ENCODE data around the gene MCC.

MCC gene

DNA sequence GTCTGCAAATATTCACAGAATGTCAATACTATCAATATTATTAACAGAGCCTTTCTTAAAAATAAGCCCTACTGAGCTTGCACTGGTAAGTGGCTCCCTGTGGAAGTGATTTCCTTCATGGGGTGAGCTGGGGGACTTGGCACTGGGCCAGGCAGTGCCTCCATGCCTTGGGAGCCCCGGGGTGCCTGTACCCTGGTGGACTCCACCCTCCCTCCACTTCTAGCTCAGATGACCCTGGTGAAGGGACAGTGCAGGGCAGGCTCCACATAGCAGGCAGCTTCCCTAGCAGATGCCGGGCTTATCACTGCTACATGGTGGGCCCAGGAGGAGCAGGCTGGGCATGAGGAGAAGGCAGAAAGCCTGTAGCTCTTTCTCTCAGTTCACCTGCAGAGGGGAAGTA, 392.4 kb downstream of the MCC start:
- peaks cover 7% of the 10 kb centered on the region; the same call in 1 of the 2 replicates for H3K36me3 ChIP-seq (replicated peaks; ENCODE audit: insufficient read depth, low read length)
- H3K9me3 ChIP-seq (replicated peaks; ENCODE audit: insufficient read depth, low read length) = no peaks in the 10 kb centered on the region
- TF ChIP-seq EZH2 (optimal IDR thresholded peaks at IDR 0.05; ENCODE audit: low read depth, low read length) (no peak), EZH2phosphoT487 (IDR thresholded peaks at IDR 0.05; ENCODE audit: low read length) (no peak)
- TF ChIP-seq, protein P1, sequence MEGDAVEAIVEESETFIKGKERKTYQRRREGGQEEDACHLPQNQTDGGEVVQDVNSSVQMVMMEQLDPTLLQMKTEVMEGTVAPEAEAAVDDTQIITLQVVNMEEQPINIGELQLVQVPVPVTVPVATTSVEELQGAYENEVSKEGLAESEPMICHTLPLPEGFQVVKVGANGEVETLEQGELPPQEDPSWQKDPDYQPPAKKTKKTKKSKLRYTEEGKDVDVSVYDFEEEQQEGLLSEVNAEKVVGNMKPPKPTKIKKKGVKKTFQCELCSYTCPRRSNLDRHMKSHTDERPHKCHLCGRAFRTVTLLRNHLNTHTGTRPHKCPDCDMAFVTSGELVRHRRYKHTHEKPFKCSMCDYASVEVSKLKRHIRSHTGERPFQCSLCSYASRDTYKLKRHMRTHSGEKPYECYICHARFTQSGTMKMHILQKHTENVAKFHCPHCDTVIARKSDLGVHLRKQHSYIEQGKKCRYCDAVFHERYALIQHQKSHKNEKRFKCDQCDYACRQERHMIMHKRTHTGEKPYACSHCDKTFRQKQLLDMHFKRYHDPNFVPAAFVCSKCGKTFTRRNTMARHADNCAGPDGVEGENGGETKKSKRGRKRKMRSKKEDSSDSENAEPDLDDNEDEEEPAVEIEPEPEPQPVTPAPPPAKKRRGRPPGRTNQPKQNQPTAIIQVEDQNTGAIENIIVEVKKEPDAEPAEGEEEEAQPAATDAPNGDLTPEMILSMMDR (IDR thresholded peaks at IDR 0.05; ENCODE audit: low read length) = no peak
- peaks cover 11% of the 10 kb centered on the region for H3K4me1 ChIP-seq (ENCODE audit: low read length)
- no peak overlapping the region for H2AFZ ChIP-seq (ENCODE audit: low read length)
- H4K20me1 ChIP-seq (ENCODE audit: insufficient read depth, low read length) = no peaks in the 10 kb centered on the region
- H3K4me3 ChIP-seq (ENCODE audit: low read length) = no peak overlapping the region
- H3K27ac ChIP-seq (ENCODE audit: low read length) = no peak overlapping the region
- H3K9me2 ChIP-seq (replicated peaks; ENCODE audit: insufficient read depth, low read length) = no peaks in the 10 kb centered on the region
- no peaks in the 10 kb centered on the region for H3K27me3 ChIP-seq (replicated peaks; ENCODE audit: insufficient read depth, low read length)
- no peaks in the 10 kb centered on the region for H3F3A ChIP-seq (ENCODE audit: insufficient read depth, low read length)
- no peak overlapping the region for H3K9ac ChIP-seq (ENCODE audit: low read length)
- DNase-seq = no peak
- peaks cover 26% of the 10 kb centered on the region for H3K79me2 ChIP-seq (ENCODE audit: low read length)
- H3K4me2 ChIP-seq (ENCODE audit: low read depth, low read length) = no peak overlapping the region

DNA sequence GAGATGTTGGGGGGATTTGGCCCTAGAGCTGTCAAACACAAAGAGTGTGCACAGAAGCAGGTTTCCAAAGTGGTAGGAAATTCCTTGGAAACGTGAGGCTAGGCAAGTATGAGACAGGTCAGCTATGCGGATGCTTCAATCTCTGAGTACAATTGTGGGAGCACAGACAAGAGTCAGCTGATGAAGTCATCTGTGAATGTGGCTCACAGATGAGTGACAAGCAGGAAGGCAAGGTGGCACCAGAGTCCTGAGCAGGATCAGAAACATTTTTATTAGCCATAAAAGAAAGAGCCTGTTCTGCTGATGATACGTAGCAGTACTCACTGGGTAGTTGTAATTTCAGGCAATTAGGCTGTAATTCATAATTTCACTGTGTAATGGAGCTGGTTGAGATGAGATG, 394.7 kb downstream of the MCC start:
- no peak overlapping the region for H3K4me3 ChIP-seq (ENCODE audit: low read length)
- H3K4me2 ChIP-seq (ENCODE audit: low read depth, low read length) = no peak overlapping the region
- no peak overlapping the region for H3K9ac ChIP-seq (ENCODE audit: low read length)
- no peaks in the 10 kb centered on the region for H3K9me2 ChIP-seq (replicated peaks; ENCODE audit: insufficient read depth, low read length)
- no peak for DNase-seq
- no peaks in the 10 kb centered on the region for H3K27me3 ChIP-seq (replicated peaks; ENCODE audit: insufficient read depth, low read length)
- TF ChIP-seq EZH2 (optimal IDR thresholded peaks at IDR 0.05; ENCODE audit: low read depth, low read length) = no peak
- TF ChIP-seq EZH2phosphoT487 (IDR thresholded peaks at IDR 0.05; ENCODE audit: low read length) = no peak
- TF ChIP-seq, protein P1 (IDR thresholded peaks at IDR 0.05; ENCODE audit: low read length) = no peak
- no peak overlapping the region for H2AFZ ChIP-seq (ENCODE audit: low read length)
- H3K79me2 ChIP-seq (ENCODE audit: low read length) = peaks cover 40% of the 10 kb centered on the region
- H3K9me3 ChIP-seq (replicated peaks; ENCODE audit: insufficient read depth, low read length) = no peaks in the 10 kb centered on the region
- peaks cover 17% of the 10 kb centered on the region for H3K4me1 ChIP-seq (ENCODE audit: low read length)
- H3K36me3 ChIP-seq (replicated peaks; ENCODE audit: insufficient read depth, low read length) = peaks cover 4% of the 10 kb centered on the region; the same call in 1 of the 2 replicates
- H4K20me1 ChIP-seq (ENCODE audit: insufficient read depth, low read length) = no peaks in the 10 kb centered on the region
- no peak overlapping the region for H3K27ac ChIP-seq (ENCODE audit: low read length)
- H3F3A ChIP-seq (ENCODE audit: insufficient read depth, low read length) = no peaks in the 10 kb centered on the region

DNA sequence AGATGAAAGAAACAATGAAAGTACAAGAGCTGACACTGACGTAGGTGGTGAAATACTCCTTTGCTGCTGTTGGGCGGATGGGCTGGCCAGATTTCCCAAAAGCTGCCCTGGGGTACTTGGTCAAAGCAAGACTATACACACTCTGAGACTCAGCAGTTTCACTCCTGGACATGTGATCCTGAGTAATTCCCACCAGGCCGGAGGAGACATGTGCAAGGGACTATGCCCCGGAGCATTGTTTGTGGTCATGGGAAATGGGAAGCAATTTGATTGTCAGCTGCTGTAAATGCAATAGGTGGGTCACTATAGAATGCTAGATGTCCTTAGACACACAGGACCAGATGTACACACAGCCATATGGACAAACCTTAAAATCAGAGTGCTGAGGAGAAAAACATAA, 395.6 kb downstream of the MCC start:
- H3K27me3 ChIP-seq (replicated peaks; ENCODE audit: insufficient read depth, low read length) = no peaks in the 10 kb centered on the region
- peaks cover 36% of the 10 kb centered on the region for H3K79me2 ChIP-seq (ENCODE audit: low read length)
- no peak overlapping the region for H2AFZ ChIP-seq (ENCODE audit: low read length)
- H3K9me3 ChIP-seq (replicated peaks; ENCODE audit: insufficient read depth, low read length) = no peaks in the 10 kb centered on the region
- H3K9me2 ChIP-seq (replicated peaks; ENCODE audit: insufficient read depth, low read length) = no peaks in the 10 kb centered on the region
- H3K27ac ChIP-seq (ENCODE audit: low read length) = no peak overlapping the region
- no peak overlapping the region for H3K4me3 ChIP-seq (ENCODE audit: low read length)
- no peak for TF ChIP-seq EZH2 (optimal IDR thresholded peaks at IDR 0.05; ENCODE audit: low read depth, low read length)
- TF ChIP-seq, protein P1 (IDR thresholded peaks at IDR 0.05; ENCODE audit: low read length) = no peak
- TF ChIP-seq EZH2phosphoT487 (IDR thresholded peaks at IDR 0.05; ENCODE audit: low read length) = no peak
- H3K4me2 ChIP-seq (ENCODE audit: low read depth, low read length) = no peak overlapping the region
- no peaks in the 10 kb centered on the region for H3F3A ChIP-seq (ENCODE audit: insufficient read depth, low read length)
- H3K36me3 ChIP-seq (replicated peaks; ENCODE audit: insufficient read depth, low read length) = peaks cover 2% of the 10 kb centered on the region; the same call in 1 of the 2 replicates
- H3K4me1 ChIP-seq (ENCODE audit: low read length) = peaks cover 17% of the 10 kb centered on the region
- H4K20me1 ChIP-seq (ENCODE audit: insufficient read depth, low read length) = no peaks in the 10 kb centered on the region
- DNase-seq = no peak
- no peak overlapping the region for H3K9ac ChIP-seq (ENCODE audit: low read length)

All from MM.1S (cell line).